ENCODE results near the gene SP6.

The SP6 gene

GRCh38 chr17:47878203-47879027, 27.5 kb upstream of the SP6 start:
- peaks cover 32% of the 10 kb centered on the region for H3K4me1 ChIP-seq (ENCODE audit: control insufficient read depth, insufficient read depth, low read length)
- no peaks in the 10 kb centered on the region for H3K36me3 ChIP-seq (ENCODE audit: control insufficient read depth, insufficient read depth, low read length)
- H3K9me3 ChIP-seq (ENCODE audit: control insufficient read depth, insufficient read depth, low read length): no peaks in the 10 kb centered on the region
- H3K27ac ChIP-seq (ENCODE audit: low read depth, low read length): no peak overlapping the region
- peaks cover 18% of the 10 kb centered on the region for H3K27me3 ChIP-seq (ENCODE audit: control insufficient read depth, insufficient read depth, low read length)
- no peak overlapping the region for H3K9ac ChIP-seq (ENCODE audit: low read depth, low read length)
- no peak overlapping the region for H3K4me3 ChIP-seq (ENCODE audit: low read depth, low read length)

- Histone ChIP-seq H3K9me3 (ENCODE audit: control insufficient read depth, insufficient read depth, low read length) (no peaks in the 10 kb centered on the region), H3K4me1 (ENCODE audit: control insufficient read depth, insufficient read depth, low read length) (peaks cover 36% of the 10 kb centered on the region), H3K4me3 (ENCODE audit: low read depth, low read length) (no peak overlapping the region), H3K27ac (ENCODE audit: low read depth, low read length) (no peak overlapping the region), H3K36me3 (ENCODE audit: control insufficient read depth, insufficient read depth, low read length) (no peaks in the 10 kb centered on the region), H3K9ac (ENCODE audit: low read depth, low read length) (no peak overlapping the region), H3K27me3 (ENCODE audit: control insufficient read depth, insufficient read depth, low read length) (peaks cover 21% of the 10 kb centered on the region)
Measured at GRCh38 chr17:47877368-47878034, 26.5 kb upstream of the SP6 start.

GRCh38 chr17:47875011-47875985, 24.3 kb upstream of the SP6 start:
- H3K9ac ChIP-seq (ENCODE audit: low read depth, low read length): no peak overlapping the region
- H3K27ac ChIP-seq (ENCODE audit: low read depth, low read length): no peak overlapping the region
- H3K27me3 ChIP-seq (ENCODE audit: control insufficient read depth, insufficient read depth, low read length): peaks cover 40% of the 10 kb centered on the region
- no peak overlapping the region for H3K4me3 ChIP-seq (ENCODE audit: low read depth, low read length)
- H3K9me3 ChIP-seq (ENCODE audit: control insufficient read depth, insufficient read depth, low read length): no peaks in the 10 kb centered on the region
- peaks cover 40% of the 10 kb centered on the region for H3K4me1 ChIP-seq (ENCODE audit: control insufficient read depth, insufficient read depth, low read length)
- H3K36me3 ChIP-seq (ENCODE audit: control insufficient read depth, insufficient read depth, low read length): no peaks in the 10 kb centered on the region

GRCh38 chr17:47873200-47874090, 22.5 kb upstream of the SP6 start:
- Histone ChIP-seq H3K36me3 (ENCODE audit: control insufficient read depth, insufficient read depth, low read length) (no peaks in the 10 kb centered on the region), H3K4me3 (ENCODE audit: low read depth, low read length) (0 out of 2 replicates have a peak overlapping the region, but pooled peaks have one; percentile 63), H3K9ac (ENCODE audit: low read depth, low read length) (no peak overlapping the region), H3K4me1 (ENCODE audit: control insufficient read depth, insufficient read depth, low read length) (peaks cover 47% of the 10 kb centered on the region), H3K27me3 (ENCODE audit: control insufficient read depth, insufficient read depth, low read length) (peaks cover 59% of the 10 kb centered on the region), H3K27ac (ENCODE audit: low read depth, low read length) (peak overlapping the region; percentile 22), H3K9me3 (ENCODE audit: control insufficient read depth, insufficient read depth, low read length) (no peaks in the 10 kb centered on the region)

- Histone ChIP-seq H3K27me3 (ENCODE audit: control insufficient read depth, insufficient read depth, low read length) (peaks cover 66% of the 10 kb centered on the region), H3K4me3 (ENCODE audit: low read depth, low read length) (peak overlapping the region; percentile 63), H3K27ac (ENCODE audit: low read depth, low read length) (peak overlapping the region; percentile 53), H3K4me1 (ENCODE audit: control insufficient read depth, insufficient read depth, low read length) (peaks cover 40% of the 10 kb centered on the region), H3K9me3 (ENCODE audit: control insufficient read depth, insufficient read depth, low read length) (no peaks in the 10 kb centered on the region), H3K36me3 (ENCODE audit: control insufficient read depth, insufficient read depth, low read length) (no peaks in the 10 kb centered on the region), H3K9ac (ENCODE audit: low read depth, low read length) (no peak overlapping the region)
Measured at GRCh38 chr17:47872651-47873161, 21.7 kb upstream of the SP6 start.

GRCh38 chr17:47872019-47872650, 21.2 kb upstream of the SP6 start:
- Histone ChIP-seq H3K27me3 (ENCODE audit: control insufficient read depth, insufficient read depth, low read length) (peaks cover 72% of the 10 kb centered on the region), H3K9ac (ENCODE audit: low read depth, low read length) (no peak overlapping the region), H3K9me3 (ENCODE audit: control insufficient read depth, insufficient read depth, low read length) (no peaks in the 10 kb centered on the region), H3K36me3 (ENCODE audit: control insufficient read depth, insufficient read depth, low read length) (no peaks in the 10 kb centered on the region), H3K27ac (ENCODE audit: low read depth, low read length) (peak overlapping the region; percentile 53), H3K4me1 (ENCODE audit: control insufficient read depth, insufficient read depth, low read length) (peaks cover 38% of the 10 kb centered on the region), H3K4me3 (ENCODE audit: low read depth, low read length) (peak overlapping the region; percentile 63)

GRCh38 chr17:47871048-47871447, 20.1 kb upstream of the SP6 start:
- Histone ChIP-seq H3K9ac (ENCODE audit: low read depth, low read length) (no peak overlapping the region), H3K27ac (ENCODE audit: low read depth, low read length) (no peak overlapping the region), H3K36me3 (ENCODE audit: control insufficient read depth, insufficient read depth, low read length) (no peaks in the 10 kb centered on the region), H3K27me3 (ENCODE audit: control insufficient read depth, insufficient read depth, low read length) (peaks cover 75% of the 10 kb centered on the region), H3K4me1 (ENCODE audit: control insufficient read depth, insufficient read depth, low read length) (peaks cover 38% of the 10 kb centered on the region), H3K9me3 (ENCODE audit: control insufficient read depth, insufficient read depth, low read length) (no peaks in the 10 kb centered on the region), H3K4me3 (ENCODE audit: low read depth, low read length) (no peak overlapping the region)

- peaks cover 73% of the 10 kb centered on the region for H3K27me3 ChIP-seq (ENCODE audit: control insufficient read depth, insufficient read depth, low read length)
- H3K36me3 ChIP-seq (ENCODE audit: control insufficient read depth, insufficient read depth, low read length): no peaks in the 10 kb centered on the region
- H3K9ac ChIP-seq (ENCODE audit: low read depth, low read length): no peak overlapping the region
- no peaks in the 10 kb centered on the region for H3K9me3 ChIP-seq (ENCODE audit: control insufficient read depth, insufficient read depth, low read length)
- H3K4me1 ChIP-seq (ENCODE audit: control insufficient read depth, insufficient read depth, low read length): peaks cover 30% of the 10 kb centered on the region
- no peak overlapping the region for H3K4me3 ChIP-seq (ENCODE audit: low read depth, low read length)
- H3K27ac ChIP-seq (ENCODE audit: low read depth, low read length): no peak overlapping the region
Measured at GRCh38 chr17:47870056-47870455, 19.1 kb upstream of the SP6 start.

- H3K27ac ChIP-seq (ENCODE audit: low read depth, low read length): no peak overlapping the region
- no peaks in the 10 kb centered on the region for H3K36me3 ChIP-seq (ENCODE audit: control insufficient read depth, insufficient read depth, low read length)
- H3K9me3 ChIP-seq (ENCODE audit: control insufficient read depth, insufficient read depth, low read length): no peaks in the 10 kb centered on the region
- no peak overlapping the region for H3K4me3 ChIP-seq (ENCODE audit: low read depth, low read length)
- H3K9ac ChIP-seq (ENCODE audit: low read depth, low read length): no peak overlapping the region
- H3K4me1 ChIP-seq (ENCODE audit: control insufficient read depth, insufficient read depth, low read length): peaks cover 25% of the 10 kb centered on the region
- H3K27me3 ChIP-seq (ENCODE audit: control insufficient read depth, insufficient read depth, low read length): peaks cover 71% of the 10 kb centered on the region
Measured at GRCh38 chr17:47869114-47869513, 18.2 kb upstream of the SP6 start.

All from HUES48 (cell line).